Endothelial cell of umbilical vein (primary cell): ENCODE measurements around the gene KDM4C. TPM values are rescaled to one million over a fixed set of nuclear protein-coding genes. Genes with fewer than 3 reads are reported as not detected.
"Not testable (repeated sequence)": the region's sequence is repeated elsewhere in the genome, so short reads cannot be mapped to it uniquely, and the experiment has no call there.

ENCODE experiments used
- BruUV-seq: library from RNA; stranded (reverse); fragments of 400-500 nt; replicated peaks from 2 replicates; lab custom pipeline; 2021; lab: Mats Ljungman, UMichigan
- CTCF ChIA-PET: fragments of 300-600, 350-600 bp; sonication (Branson Sonifier 250); formaldehyde crosslinking; loops from one replicate; lab custom pipeline; 2021; ENCODE audit warnings: antibody characterized with exemption, inconsistent platforms; lab: Charles Lee
- POLR2A ChIA-PET: fragments of 300-600, 350-600 bp; sonication (Branson Sonifier 250); formaldehyde crosslinking; loops from one replicate; lab custom pipeline; 2021; ENCODE audit warnings: antibody characterized with exemption, inconsistent platforms; lab: Charles Lee
- DNase-seq: peaks from one replicate; pipeline ENCODE4 v3.0.0-alpha.2; 2011; ENCODE audit warnings: low read depth, low spot score
- FAIRE-seq: peaks from 2 replicates; lab custom pipeline; 2011; peaks lifted over from hg19 to GRCh38; lab: Jason Lieb, UNC
- H2AFZ ChIP-seq: 2 replicates; pipeline ENCODE4 v1.6.0; 2012; ENCODE audit warnings: low read depth, low read length, control low read depth, inconsistent platforms
- H3K27ac ChIP-seq: 2 replicates; pipeline ENCODE4 v1.5.1; 2011; ENCODE audit warnings: low read depth, mild to moderate bottlenecking, control low read depth, low read length, moderate library complexity; ENCODE audit not compliant: insufficient read depth
- H3K27me3 ChIP-seq, 2 experiments: 2 replicates each; pipeline versions ENCODE4 v1.6.0 to v1.6.1; 2011; ENCODE audit warnings: low read length in 2 of 2, mixed read lengths in 1 of 2; ENCODE audit not compliant: control insufficient read depth in 2 of 2, insufficient read depth in 2 of 2
- H3K36me3 ChIP-seq, 2 experiments: 2 replicates in 1 of 2; 3 replicates in 1 of 2; pipeline ENCODE4 v1.5.1; 2011; ENCODE audit warnings: low read length in 2 of 2, mild to moderate bottlenecking in 1 of 2, moderate library complexity in 1 of 2; ENCODE audit not compliant: control insufficient read depth in 2 of 2, insufficient read depth in 2 of 2; ENCODE audit errors: extremely low read depth in 1 of 2
- H3K4me1 ChIP-seq: 3 replicates; pipeline ENCODE4 v1.5.1; 2011; ENCODE audit warnings: mild to moderate bottlenecking, low read length; ENCODE audit not compliant: control insufficient read depth, insufficient read depth; ENCODE audit errors: extremely low read depth
- H3K4me2 ChIP-seq: 2 replicates; pipeline ENCODE4 v1.6.1; 2011; ENCODE audit warnings: low read length, control low read depth, mixed read lengths; ENCODE audit not compliant: insufficient read depth
- H3K4me3 ChIP-seq, 3 experiments: fragments of 200-600 bp in 1 of 3; sonication (generic), shearing (Covaris generic) in 1 of 3; replicated peaks in 1 of 3; 2 replicates each; pipeline ENCODE4 v1.5.1; 2011 to 2016; ENCODE audit warnings: control low read depth in 3 of 3, low read length in 3 of 3, mild to moderate bottlenecking in 2 of 3, inconsistent platforms in 1 of 3, low read depth in 1 of 3, moderate library complexity in 1 of 3; ENCODE audit not compliant: insufficient read depth in 1 of 3
- H3K79me2 ChIP-seq: 2 replicates; pipeline ENCODE4 v1.6.0; 2012; ENCODE audit warnings: low read length, inconsistent platforms; ENCODE audit not compliant: control insufficient read depth, insufficient read depth
- H3K9ac ChIP-seq: replicated peaks from 2 replicates; pipeline ENCODE3; 2011; ENCODE audit warnings: low read length, control low read depth; ENCODE audit not compliant: insufficient read depth; ENCODE audit errors: extremely low read depth
- H3K9me1 ChIP-seq: replicated peaks from 3 replicates; pipeline ENCODE4 v1.6.0; 2011; ENCODE audit warnings: mild to moderate bottlenecking, low read length; ENCODE audit not compliant: control insufficient read depth, insufficient read depth; ENCODE audit errors: extremely low read depth
- H3K9me3 ChIP-seq: replicated peaks from 2 replicates; pipeline ENCODE4 v1.5.1; 2012; ENCODE audit warnings: low read length, inconsistent platforms; ENCODE audit not compliant: control insufficient read depth, insufficient read depth
- H4K20me1 ChIP-seq: replicated peaks from 2 replicates; pipeline ENCODE3; 2011; ENCODE audit warnings: mild to moderate bottlenecking, low read length; ENCODE audit not compliant: control insufficient read depth, insufficient read depth; ENCODE audit errors: extremely low read depth
- JUN ChIP-seq: IDR thresholded peaks from 2 replicates; pipeline ENCODE4 v1.6.1; 2011; ENCODE audit warnings: borderline replicate concordance, low read depth; ENCODE audit not compliant: insufficient read length, insufficient read depth
- dilution Hi-C: fragments of 300-500 bp; cut with MboI; formaldehyde crosslinking; loops from one replicate; pipeline ENCODE4 v1.15.0; 2019; ENCODE audit warnings: low sequenced_read_pairs; ENCODE audit not compliant: extremely low pct_ligation_motif_present
- intact Hi-C: fragments of 100-400 bp; cut with micrococcal nuclease; formaldehyde crosslinking; loops from one replicate; pipeline ENCODE4 v1.10.0; 2022
- polyA plus RNA-seq, 4 experiments: library from polyadenylated mRNA; depleted of rRNA in 3 of 4; stranded (reverse) in 3 of 4; unstranded in 1 of 4; fragments of >200 nt; gene quantifications; 2 replicates each; pipeline versions ENCODE4 v1.2.1 to v1.2.3, GENCODE V29; 2011 to 2012; ENCODE audit warnings: missing spikeins in 1 of 4
- total RNA-seq: library from RNA; stranded (reverse); gene quantifications from 2 replicates; pipeline ENCODE4 v1.2.3, GENCODE V29; 2021

KDM4C gene
- total and polyA plus RNA-seq, 2 donors (not counting 3 experiments of a cell fraction or from before 2014, with no cell fraction given): 5.4 to 15.0 TPM

GRCh38 chr9:7028591-7028990 is 270.8 kb downstream of the KDM4C start:
- H3K9ac ChIP-seq: no peak overlapping the region
- POLR2A ChIA-PET: no interaction called here
- FAIRE-seq (no peak), DNase-seq (no peak)
- H2AFZ ChIP-seq: no peak overlapping the region
- CTCF ChIA-PET: no interaction called here
- no peak for TF ChIP-seq JUN
- no TSS peak for BruUV-seq
- no peaks in the 10 kb centered on the region for H3K27me3 ChIP-seq
- H3K4me2 ChIP-seq: no peak overlapping the region
- no peak overlapping the region for H3K27ac ChIP-seq
- H4K20me1 ChIP-seq: no peaks in the 10 kb centered on the region
- no peaks in the 10 kb centered on the region for H3K9me3 ChIP-seq
- no peaks in the 10 kb centered on the region for H3K36me3 ChIP-seq
- intact Hi-C loops: no loop called here
- H3K4me3 ChIP-seq: no peak overlapping the region
- no peaks in the 10 kb centered on the region for H3K79me2 ChIP-seq
- H3K9me1 ChIP-seq: no peaks in the 10 kb centered on the region
- no peaks in the 10 kb centered on the region for H3K4me1 ChIP-seq
- dilution Hi-C loops: no loop called here

- H4K20me1 ChIP-seq, H3K27me3 ChIP-seq, BruUV-seq, H3K79me2 ChIP-seq, intact Hi-C loops, H3K4me1 ChIP-seq, H3K9me3 ChIP-seq, H3K9ac ChIP-seq, H3K36me3 ChIP-seq, POLR2A ChIA-PET, H3K4me3 ChIP-seq, DNase-seq, H3K27ac ChIP-seq, H3K4me2 ChIP-seq, H3K9me1 ChIP-seq, H2AFZ ChIP-seq, FAIRE-seq, dilution Hi-C loops: not testable (repeated sequence)
- CTCF ChIA-PET: interaction anchor here (1.5 kb wide), 1 partner anchor 204 kb away, joined by 3 read pairs; no protein-coding TSS in a partner anchor
Measured at GRCh38 chr9:7030943-7031342, 273.2 kb downstream of the KDM4C start.
